Measurements from ENCODE around the gene PDE7B.

DNA sequence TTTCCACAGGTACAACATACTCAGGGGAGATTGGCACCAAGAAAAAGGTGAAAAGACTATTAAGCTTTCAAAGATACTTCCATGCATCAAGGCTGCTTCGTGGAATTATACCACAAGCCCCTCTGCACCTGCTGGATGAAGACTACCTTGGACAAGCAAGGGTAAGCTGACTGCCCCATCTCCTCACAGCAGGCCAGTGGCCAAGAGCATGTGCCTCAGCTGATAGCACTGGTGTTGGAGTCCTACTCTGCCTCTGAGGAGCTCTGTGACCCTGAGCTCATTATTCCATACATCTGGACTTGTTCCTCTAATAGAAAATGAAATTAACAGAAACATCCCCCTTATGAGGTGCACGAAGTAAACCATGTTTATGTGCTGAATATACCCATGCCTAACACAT, 295.8 kb downstream of the PDE7B start:
- TF ChIP-seq, protein P1, sequence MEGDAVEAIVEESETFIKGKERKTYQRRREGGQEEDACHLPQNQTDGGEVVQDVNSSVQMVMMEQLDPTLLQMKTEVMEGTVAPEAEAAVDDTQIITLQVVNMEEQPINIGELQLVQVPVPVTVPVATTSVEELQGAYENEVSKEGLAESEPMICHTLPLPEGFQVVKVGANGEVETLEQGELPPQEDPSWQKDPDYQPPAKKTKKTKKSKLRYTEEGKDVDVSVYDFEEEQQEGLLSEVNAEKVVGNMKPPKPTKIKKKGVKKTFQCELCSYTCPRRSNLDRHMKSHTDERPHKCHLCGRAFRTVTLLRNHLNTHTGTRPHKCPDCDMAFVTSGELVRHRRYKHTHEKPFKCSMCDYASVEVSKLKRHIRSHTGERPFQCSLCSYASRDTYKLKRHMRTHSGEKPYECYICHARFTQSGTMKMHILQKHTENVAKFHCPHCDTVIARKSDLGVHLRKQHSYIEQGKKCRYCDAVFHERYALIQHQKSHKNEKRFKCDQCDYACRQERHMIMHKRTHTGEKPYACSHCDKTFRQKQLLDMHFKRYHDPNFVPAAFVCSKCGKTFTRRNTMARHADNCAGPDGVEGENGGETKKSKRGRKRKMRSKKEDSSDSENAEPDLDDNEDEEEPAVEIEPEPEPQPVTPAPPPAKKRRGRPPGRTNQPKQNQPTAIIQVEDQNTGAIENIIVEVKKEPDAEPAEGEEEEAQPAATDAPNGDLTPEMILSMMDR (IDR thresholded peaks at IDR 0.05), result no peak
- TF ChIP-seq EZH2 (IDR thresholded peaks at IDR 0.05; ENCODE audit: borderline replicate concordance, insufficient read depth, low read depth, low read length, poor library complexity, severe bottlenecking), result no peak
